ENCODE measurements around the gene RCCD1. TPM values are rescaled to one million over a fixed set of nuclear protein-coding genes. Genes with fewer than 3 reads are reported as not detected.

Gene RCCD1
- total RNA-seq, 1 experiment from 2014 or later = 29.0 TPM

DNA sequence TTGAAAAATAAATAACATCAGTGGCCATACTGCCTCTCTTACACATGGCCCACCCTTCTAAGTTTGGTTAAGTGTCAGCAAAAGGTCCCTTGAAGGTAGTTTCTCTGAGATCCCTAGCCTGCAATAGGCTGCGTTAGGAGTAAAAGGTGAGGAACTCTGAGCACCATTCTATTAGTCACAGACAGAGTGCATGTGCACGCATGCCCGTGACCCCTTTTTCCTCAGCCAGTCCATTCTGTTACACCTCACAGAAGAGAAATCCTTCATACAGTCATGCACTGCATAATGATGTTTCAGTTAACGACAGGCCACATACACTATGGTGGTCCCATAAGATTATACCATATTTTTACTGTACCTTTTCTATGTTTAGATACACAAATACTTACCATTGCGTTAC is 12.5 kb downstream of the RCCD1 start:
- CTCF ChIA-PET = interaction anchor here (0.8 to 3.5 kb wide), 3 partner anchors 10 to 87 kb away, joined by 4 to 36 read pairs (median 5); partner anchors contain the start of gene UNC45A
- Mint-ChIP-seq H3K27me3 (ENCODE audit: insufficient read depth, unreplicated experiment) (no peaks in the 10 kb centered on the region), H3K27ac (ENCODE audit: low read depth, unreplicated experiment) (no peak overlapping the region), H3K4me1 (ENCODE audit: insufficient read depth, unreplicated experiment) (peaks cover 5% of the 10 kb centered on the region), H3K4me3 (ENCODE audit: unreplicated experiment) (no peak overlapping the region), H3K36me3 (ENCODE audit: insufficient read depth, unreplicated experiment) (peaks cover 47% of the 10 kb centered on the region), H3K9me3 (ENCODE audit: unreplicated experiment) (no peaks in the 10 kb centered on the region)
- intact Hi-C loops (cut with micrococcal nuclease) = no loop called here
- POLR2A ChIA-PET = interaction anchor here (1.1 to 1.6 kb wide), 4 partner anchors 9 to 13 kb away, joined by 3 to 8 read pairs (median 4); partner anchors contain the start of gene RCCD1
- BruUV-seq (replicated peaks) = no TSS peak
- no peak for DNase-seq (ENCODE audit: unreplicated experiment)
- TF ChIP-seq, protein P1, sequence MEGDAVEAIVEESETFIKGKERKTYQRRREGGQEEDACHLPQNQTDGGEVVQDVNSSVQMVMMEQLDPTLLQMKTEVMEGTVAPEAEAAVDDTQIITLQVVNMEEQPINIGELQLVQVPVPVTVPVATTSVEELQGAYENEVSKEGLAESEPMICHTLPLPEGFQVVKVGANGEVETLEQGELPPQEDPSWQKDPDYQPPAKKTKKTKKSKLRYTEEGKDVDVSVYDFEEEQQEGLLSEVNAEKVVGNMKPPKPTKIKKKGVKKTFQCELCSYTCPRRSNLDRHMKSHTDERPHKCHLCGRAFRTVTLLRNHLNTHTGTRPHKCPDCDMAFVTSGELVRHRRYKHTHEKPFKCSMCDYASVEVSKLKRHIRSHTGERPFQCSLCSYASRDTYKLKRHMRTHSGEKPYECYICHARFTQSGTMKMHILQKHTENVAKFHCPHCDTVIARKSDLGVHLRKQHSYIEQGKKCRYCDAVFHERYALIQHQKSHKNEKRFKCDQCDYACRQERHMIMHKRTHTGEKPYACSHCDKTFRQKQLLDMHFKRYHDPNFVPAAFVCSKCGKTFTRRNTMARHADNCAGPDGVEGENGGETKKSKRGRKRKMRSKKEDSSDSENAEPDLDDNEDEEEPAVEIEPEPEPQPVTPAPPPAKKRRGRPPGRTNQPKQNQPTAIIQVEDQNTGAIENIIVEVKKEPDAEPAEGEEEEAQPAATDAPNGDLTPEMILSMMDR (IDR thresholded peaks at IDR 0.05; ENCODE audit: unreplicated experiment) = no peak

DNA sequence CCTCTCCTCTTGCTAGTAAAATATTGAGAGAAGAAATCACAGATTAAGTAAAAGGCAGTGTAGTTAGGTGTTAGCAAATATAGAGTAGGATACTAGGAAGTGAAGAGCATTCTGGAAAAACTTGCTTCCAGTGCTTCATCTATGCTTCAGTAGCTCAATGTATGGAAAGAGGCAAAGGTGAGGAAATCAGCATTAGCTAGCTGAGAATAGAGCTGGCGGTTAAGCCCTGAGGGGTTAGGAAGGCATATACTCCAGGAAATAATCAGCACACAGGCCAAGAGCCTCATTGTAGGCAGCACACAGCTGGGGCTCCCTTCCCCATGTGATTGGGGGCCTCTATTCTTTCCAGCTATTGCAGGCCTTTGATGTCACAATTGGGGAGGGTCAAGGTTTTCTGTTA is 13.8 kb downstream of the RCCD1 start:
- TF ChIP-seq, protein P1 (IDR thresholded peaks at IDR 0.05; ENCODE audit: unreplicated experiment) = no peak
- Mint-ChIP-seq H3K27me3 (ENCODE audit: insufficient read depth, unreplicated experiment) (no peaks in the 10 kb centered on the region), H3K9me3 (ENCODE audit: unreplicated experiment) (no peaks in the 10 kb centered on the region), H3K27ac (ENCODE audit: low read depth, unreplicated experiment) (no peak overlapping the region), H3K4me1 (ENCODE audit: insufficient read depth, unreplicated experiment) (peaks cover under 1% of the 10 kb centered on the region), H3K4me3 (ENCODE audit: unreplicated experiment) (no peak overlapping the region), H3K36me3 (ENCODE audit: insufficient read depth, unreplicated experiment) (peaks cover 45% of the 10 kb centered on the region)
- intact Hi-C loops (cut with micrococcal nuclease) = no loop called here
- POLR2A ChIA-PET = interaction anchor here (1.1 kb wide), 1 partner anchor 15 kb away, joined by 3 read pairs; no protein-coding TSS in a partner anchor
- BruUV-seq (replicated peaks) = no TSS peak
- CTCF ChIA-PET = interaction anchor here (1.0 to 3.5 kb wide), 3 partner anchors 11 to 37 kb away, joined by 3 to 36 read pairs (median 3); no protein-coding TSS in a partner anchor
- DNase-seq (ENCODE audit: unreplicated experiment) = no peak

DNA sequence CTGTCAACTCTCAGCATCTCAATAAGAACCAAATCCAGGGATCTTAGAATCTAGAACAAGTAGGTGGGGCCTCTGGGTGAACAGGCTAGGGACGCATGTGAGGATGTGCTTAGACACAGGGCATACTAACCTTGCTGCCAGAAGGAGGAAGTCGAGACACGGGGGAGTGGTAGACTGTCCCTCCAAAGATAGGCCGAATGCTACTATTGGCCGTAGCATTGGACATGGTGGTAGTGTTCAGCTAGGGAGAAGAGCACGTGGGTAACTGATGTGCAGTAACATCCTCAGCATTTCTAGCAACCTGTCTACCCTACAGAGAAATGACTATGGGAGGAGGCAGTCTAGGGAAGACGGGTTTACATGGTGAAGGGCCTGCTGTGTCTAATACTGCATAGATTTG is 15.6 kb downstream of the RCCD1 start:
- CTCF ChIA-PET = interaction anchor here (0.9 to 1.0 kb wide), 3 partner anchors 9 to 37 kb away, joined by 3 to 6 read pairs (median 4); no protein-coding TSS in a partner anchor

DNA sequence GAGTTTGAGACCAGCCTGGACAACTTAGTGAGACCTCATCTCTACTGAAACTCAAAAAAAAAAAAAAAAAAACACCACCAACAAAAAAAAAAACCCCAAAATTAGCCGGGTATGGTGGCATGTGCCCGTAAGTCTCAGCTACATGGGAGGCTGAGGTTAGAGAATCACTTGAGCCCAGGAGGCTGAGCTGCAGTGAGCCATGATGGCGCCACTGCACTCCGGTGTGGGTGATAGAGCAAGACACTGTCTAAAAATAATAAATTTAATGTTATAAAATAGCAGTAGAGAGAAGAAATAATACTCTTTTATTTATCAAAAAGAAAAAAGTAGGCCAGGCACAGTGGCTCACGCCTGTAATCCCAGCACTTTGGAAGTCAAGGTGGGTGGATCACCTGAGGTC is 17.4 kb downstream of the RCCD1 start:
- Mint-ChIP-seq H3K36me3 (ENCODE audit: insufficient read depth, unreplicated experiment) (peaks cover 32% of the 10 kb centered on the region), H3K4me3 (ENCODE audit: unreplicated experiment) (no peak overlapping the region), H3K4me1 (ENCODE audit: insufficient read depth, unreplicated experiment) (no peaks in the 10 kb centered on the region), H3K27me3 (ENCODE audit: insufficient read depth, unreplicated experiment) (no peaks in the 10 kb centered on the region), H3K27ac (ENCODE audit: low read depth, unreplicated experiment) (no peak overlapping the region), H3K9me3 (ENCODE audit: unreplicated experiment) (no peaks in the 10 kb centered on the region)
- ChIA-PET CTCF (interaction anchor here (0.6 to 1.5 kb wide), 5 partner anchors 15 to 80 kb away, joined by 3 to 5 read pairs (median 3); no protein-coding TSS in a partner anchor), POLR2A (interaction anchor here (0.6 to 1.4 kb wide), 4 partner anchors 8 to 1836 kb away, joined by 3 to 5 read pairs (median 4); no protein-coding TSS in a partner anchor)
- intact Hi-C loops (cut with micrococcal nuclease) = no loop called here
- no TSS peak for BruUV-seq (replicated peaks)
- DNase-seq (ENCODE audit: unreplicated experiment) = no peak
- TF ChIP-seq, protein P1 (IDR thresholded peaks at IDR 0.05; ENCODE audit: unreplicated experiment) = no peak

More for the DNA sequence above, 15.6 kb downstream of the RCCD1 start:
- no peak overlapping the region for H3K4me3 Mint-ChIP-seq (ENCODE audit: unreplicated experiment)
- H3K27ac Mint-ChIP-seq (ENCODE audit: low read depth, unreplicated experiment) = no peak overlapping the region
- H3K4me1 Mint-ChIP-seq (ENCODE audit: insufficient read depth, unreplicated experiment) = no peaks in the 10 kb centered on the region
- DNase-seq (ENCODE audit: unreplicated experiment) = no peak
- intact Hi-C loops (cut with micrococcal nuclease) = no loop called here
- no peaks in the 10 kb centered on the region for H3K27me3 Mint-ChIP-seq (ENCODE audit: insufficient read depth, unreplicated experiment)
- TF ChIP-seq, protein P1 (IDR thresholded peaks at IDR 0.05; ENCODE audit: unreplicated experiment) = no peak
- POLR2A ChIA-PET = interaction anchor here (1.5 kb wide), 1 partner anchor 17 kb away, joined by 3 read pairs; no protein-coding TSS in a partner anchor
- H3K9me3 Mint-ChIP-seq (ENCODE audit: unreplicated experiment) = no peaks in the 10 kb centered on the region
- no TSS peak for BruUV-seq (replicated peaks)
- peaks cover 44% of the 10 kb centered on the region for H3K36me3 Mint-ChIP-seq (ENCODE audit: insufficient read depth, unreplicated experiment)
